SJSA1 (cell line): ENCODE data around the gene PPP2R3B. TPM values are rescaled to one million over a fixed set of nuclear protein-coding genes. Genes with fewer than 3 reads are reported as not detected.
A peak's percentile ranks its signal among the peaks of the same experiment; 100 is the strongest.
"Not testable (repeated sequence)": the region's sequence is repeated elsewhere in the genome, so short reads cannot be mapped to it uniquely, and the experiment has no call there.

Experiments
- DNase-seq, 2 experiments: peaks; one replicate each; pipeline ENCODE4 v3.0.0-alpha.2; 2015 to 2020; ENCODE audit warnings: low spot score in 2 of 2, low read depth in 1 of 2
- H3K27ac ChIP-seq: fragments of 250-450 bp; sonication (Bioruptor Pico); 2 replicates; pipeline ENCODE4 v1.5.1; 2020; ENCODE audit warnings: mild to moderate bottlenecking, moderate library complexity
- H3K27me3 ChIP-seq: fragments of 250-450 bp; sonication (Bioruptor Pico); replicated peaks from 2 replicates; pipeline ENCODE4 v1.5.1; 2020; ENCODE audit warnings: mild to moderate bottlenecking, moderate library complexity
- H3K36me3 ChIP-seq: fragments of 250-450 bp; sonication (Bioruptor Pico); 2 replicates; pipeline ENCODE4 v1.5.1; 2020; ENCODE audit warnings: mild to moderate bottlenecking
- H3K4me1 ChIP-seq: fragments of 250-450 bp; sonication (Bioruptor Pico); replicated peaks from 2 replicates; pipeline ENCODE4 v1.6.1; 2021; ENCODE audit warnings: mild to moderate bottlenecking
- H3K4me3 ChIP-seq: fragments of 250-450 bp; sonication (Bioruptor Pico); 2 replicates; pipeline ENCODE4 v1.5.1; 2020; ENCODE audit warnings: mild to moderate bottlenecking
- H3K9me3 ChIP-seq: fragments of 250-450 bp; sonication (Bioruptor Pico); replicated peaks from 2 replicates; pipeline ENCODE4 v1.5.1; 2020; ENCODE audit warnings: mild to moderate bottlenecking
- total RNA-seq: library from RNA; depleted of rRNA; stranded (reverse); fragments of >200 nt; shearing (Covaris generic); gene quantifications from 2 replicates; pipeline ENCODE4 v1.2.3, GENCODE V29; 2014

Gene PPP2R3B
- total RNA-seq, 1 experiment from 2014 or later: 23.8 TPM

DNA sequence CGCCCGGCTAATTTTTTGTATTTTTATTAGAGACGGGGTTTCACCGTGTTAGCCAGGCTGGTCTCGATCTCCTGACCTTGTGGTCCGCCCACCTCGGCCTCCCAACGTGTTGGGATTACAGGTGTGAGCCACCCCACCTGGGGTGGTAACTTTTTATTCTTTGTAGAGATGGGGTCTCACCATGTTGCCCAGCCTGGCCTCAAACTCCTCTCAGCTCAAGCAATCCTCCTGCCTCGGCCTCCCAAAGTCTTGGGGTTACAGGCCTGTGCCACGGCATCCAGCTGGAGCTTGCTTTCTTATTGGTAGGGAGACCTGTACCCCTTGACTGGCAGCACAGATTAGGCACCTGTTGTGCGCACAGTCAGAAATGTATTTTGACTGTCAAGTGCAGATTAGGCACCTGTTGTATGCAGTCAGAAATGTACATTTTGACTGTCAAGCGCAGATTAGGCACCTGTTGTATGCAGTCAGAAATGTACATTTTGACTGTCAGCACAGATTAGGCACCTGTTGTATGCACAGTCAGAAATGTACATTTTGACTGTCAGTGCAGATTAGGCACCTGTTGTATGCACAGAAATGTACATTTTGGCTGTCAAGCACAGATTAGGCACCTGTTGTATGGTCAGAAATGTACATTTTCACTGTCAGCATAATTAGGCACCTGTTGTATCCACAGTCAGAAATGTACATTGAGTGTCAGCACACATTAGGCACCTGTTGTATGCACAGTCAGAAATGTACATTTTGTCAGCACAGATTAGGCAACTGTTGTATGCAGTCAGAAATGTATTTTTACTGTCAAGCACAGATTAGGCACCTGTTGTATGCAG, 80.7 kb downstream of the PPP2R3B start:
- H3K9me3 ChIP-seq, H3K4me1 ChIP-seq, H3K4me3 ChIP-seq, H3K27me3 ChIP-seq, H3K27ac ChIP-seq: not testable (repeated sequence)
- peaks cover 52% of the 10 kb centered on the region for H3K36me3 ChIP-seq
- peak in 1 of 2 experiments; percentile 40 for DNase-seq

DNA sequence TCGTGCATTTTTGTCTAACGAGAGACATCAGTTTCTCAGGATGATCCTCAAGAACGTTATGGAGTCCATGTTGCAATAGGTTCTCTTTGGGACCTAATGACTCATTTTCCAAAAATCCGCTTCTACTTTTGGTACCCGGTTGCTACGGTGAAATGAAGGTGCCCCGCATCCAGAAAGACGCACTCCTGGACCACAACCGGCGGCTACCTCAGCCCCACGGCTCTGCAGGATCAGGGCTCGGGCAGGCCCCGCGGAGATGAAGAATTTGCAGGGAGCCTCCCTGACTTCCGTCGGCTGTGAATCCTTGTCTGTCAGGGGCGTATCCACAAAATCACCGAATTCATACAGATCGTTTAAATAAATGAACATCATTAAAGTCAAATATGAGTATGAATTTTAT, 83.7 kb downstream of the PPP2R3B start:
- Histone ChIP-seq H3K27me3 (no peaks in the 10 kb centered on the region), H3K4me1 (no peaks in the 10 kb centered on the region), H3K9me3 (no peaks in the 10 kb centered on the region), H3K4me3 (no peak overlapping the region), H3K27ac (no peak overlapping the region), H3K36me3 (peaks cover 60% of the 10 kb centered on the region)
- DNase-seq: no peak

DNA sequence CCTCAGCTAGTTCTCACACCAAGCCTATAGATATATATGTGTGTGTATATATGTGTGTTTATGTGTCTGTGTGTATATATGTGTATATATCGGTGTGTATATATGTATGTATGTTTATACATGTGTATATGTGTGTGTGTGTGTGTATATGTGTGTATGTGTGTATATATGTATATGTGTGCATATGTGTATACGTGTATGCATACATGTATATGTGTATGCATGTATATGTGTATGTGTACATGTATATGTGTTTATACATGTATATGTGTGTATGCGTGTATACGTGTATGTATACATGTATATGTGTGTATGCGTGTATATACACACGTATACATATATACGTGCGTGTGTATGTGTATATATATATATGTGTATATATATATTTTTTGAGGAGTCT, 86.4 kb downstream of the PPP2R3B start:
- Histone ChIP-seq H3K4me3 (no peak overlapping the region), H3K9me3 (no peaks in the 10 kb centered on the region), H3K27me3 (no peaks in the 10 kb centered on the region), H3K36me3 (peaks cover 54% of the 10 kb centered on the region), H3K27ac (no peak overlapping the region), H3K4me1 (no peaks in the 10 kb centered on the region)
- DNase-seq: no peak

DNA sequence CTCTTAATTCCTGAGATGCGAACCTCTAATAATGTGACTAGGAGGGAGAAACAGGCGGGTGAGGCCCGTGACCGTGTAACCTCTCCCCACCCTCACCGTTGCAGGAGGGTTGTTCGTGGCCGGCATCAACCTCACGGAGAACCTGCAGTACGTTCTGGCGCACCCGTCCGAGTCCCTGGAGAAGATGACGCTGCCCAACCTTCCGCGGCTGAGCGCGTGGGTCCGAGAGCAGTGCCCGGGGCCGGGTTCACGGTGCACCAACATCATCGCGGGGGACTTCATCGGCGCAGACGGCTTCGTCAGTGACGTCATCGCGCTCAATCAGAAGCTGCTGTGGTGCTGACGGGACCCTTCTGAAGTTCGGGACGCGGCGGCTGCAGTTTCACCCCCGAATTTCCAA, 87.7 kb downstream of the PPP2R3B start:
- Histone ChIP-seq H3K4me3 (no peak overlapping the region), H3K9me3 (no peaks in the 10 kb centered on the region), H3K36me3 (peaks cover 54% of the 10 kb centered on the region)

DNA sequence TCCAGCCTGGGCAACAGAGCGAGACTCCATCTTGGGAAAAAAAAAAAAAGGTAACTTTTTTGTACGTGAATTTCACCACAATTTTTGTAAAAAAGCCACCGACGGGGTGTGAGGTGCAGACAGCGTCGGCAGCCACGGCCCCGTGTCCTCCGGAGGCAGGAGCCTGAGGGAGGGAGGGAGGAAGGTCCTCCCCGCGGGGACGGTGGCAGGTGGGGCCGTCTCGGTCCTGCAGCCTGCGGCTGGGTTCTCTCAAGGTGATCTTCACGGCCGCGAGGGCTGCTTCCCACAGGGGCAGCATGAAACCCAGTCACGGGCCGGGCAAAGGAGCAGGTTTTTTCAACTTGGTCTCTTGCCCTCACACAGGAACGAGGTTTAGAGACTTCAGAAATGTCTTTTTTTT, 91.6 kb downstream of the PPP2R3B start:
- no peaks in the 10 kb centered on the region for H3K4me1 ChIP-seq
- H3K27me3 ChIP-seq: no peaks in the 10 kb centered on the region
- no peak overlapping the region for H3K4me3 ChIP-seq
- DNase-seq: peak in 1 of 2 experiments; percentile 17
- no peaks in the 10 kb centered on the region; the same call in 1 of the 2 replicates for H3K9me3 ChIP-seq
- peaks cover 53% of the 10 kb centered on the region for H3K36me3 ChIP-seq
- no peak overlapping the region for H3K27ac ChIP-seq

More for the DNA sequence above, 87.7 kb downstream of the PPP2R3B start:
- no peaks in the 10 kb centered on the region for H3K4me1 ChIP-seq
- no peaks in the 10 kb centered on the region for H3K27me3 ChIP-seq
- DNase-seq: no peak
- no peak overlapping the region for H3K27ac ChIP-seq

DNA sequence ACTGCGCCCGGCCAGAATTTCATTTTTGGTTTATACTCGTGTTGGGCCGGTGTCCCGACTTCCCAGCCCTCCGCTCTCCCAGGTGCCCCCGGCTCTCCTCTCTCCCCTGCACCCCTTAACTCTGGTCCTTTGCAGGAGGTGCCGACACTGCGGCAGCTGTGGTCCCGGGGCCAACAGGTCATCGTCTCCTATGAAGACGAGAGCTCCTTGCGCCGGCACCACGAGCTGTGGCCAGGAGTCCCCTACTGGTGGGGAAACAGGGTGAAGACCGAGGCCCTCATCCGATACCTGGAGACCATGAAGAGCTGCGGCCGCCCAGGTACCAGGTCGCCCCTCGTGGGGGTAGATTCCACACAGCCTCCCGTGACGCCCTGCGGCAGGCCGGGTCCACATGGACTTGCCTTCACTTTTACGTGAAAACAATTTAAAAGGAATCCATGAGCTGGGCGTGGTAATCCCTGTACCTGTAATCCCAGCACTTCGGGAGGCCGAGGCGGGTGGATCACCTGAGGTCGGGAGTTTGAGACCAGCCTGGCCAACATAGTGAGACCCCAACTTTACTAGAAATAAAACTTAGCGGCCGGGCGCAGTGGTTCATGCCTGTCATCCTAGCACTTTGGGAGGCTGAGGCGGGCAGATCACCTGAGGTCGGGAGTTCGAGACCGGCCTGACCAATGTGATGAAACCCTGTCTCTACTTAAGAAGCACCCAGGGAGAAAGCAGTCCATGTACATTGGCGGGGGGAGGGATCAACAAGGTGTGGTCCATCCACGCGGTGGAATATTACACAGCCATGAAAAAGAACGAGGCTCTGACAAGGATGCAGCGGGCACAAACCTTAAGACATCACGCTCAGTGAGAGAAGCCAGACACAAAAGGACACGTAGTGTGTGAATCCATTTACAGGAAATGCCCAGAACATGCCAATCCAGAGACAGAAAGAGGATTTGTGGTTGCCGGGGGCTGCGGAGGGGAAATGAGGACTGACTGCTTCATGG, 93.5 kb downstream of the PPP2R3B start:
- H3K27ac ChIP-seq: no peak overlapping the region
- no peaks in the 10 kb centered on the region for H3K4me1 ChIP-seq
- no peaks in the 10 kb centered on the region for H3K27me3 ChIP-seq
- peak in 1 of 2 experiments; percentile 27 for DNase-seq
- H3K4me3 ChIP-seq: no peak overlapping the region
- no peaks in the 10 kb centered on the region; the same call in 1 of the 2 replicates for H3K9me3 ChIP-seq
- H3K36me3 ChIP-seq: peaks cover 57% of the 10 kb centered on the region

DNA sequence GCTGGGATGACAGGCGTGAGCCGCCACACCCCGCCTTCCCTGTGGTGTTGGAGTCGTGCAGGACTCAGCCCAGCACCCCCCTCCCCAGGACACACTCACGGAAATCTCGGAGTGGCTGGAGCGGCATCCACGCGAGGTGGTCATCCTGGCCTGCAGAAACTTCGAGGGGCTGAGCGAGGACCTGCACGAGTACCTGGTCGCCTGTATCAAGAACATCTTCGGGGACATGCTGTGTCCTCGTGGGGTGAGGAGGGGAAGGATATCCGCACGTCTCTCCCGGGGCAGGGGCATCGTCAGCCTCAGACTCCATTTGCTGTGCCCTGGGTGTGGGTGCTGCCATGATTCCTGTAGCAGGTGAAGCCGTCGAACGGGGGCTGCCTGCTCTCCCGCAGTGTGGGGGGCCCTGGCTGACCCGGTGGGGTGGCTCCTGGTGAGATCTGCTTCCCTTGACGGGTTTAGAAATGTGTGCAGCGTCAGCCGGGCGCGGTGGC, 95.3 kb downstream of the PPP2R3B start:
- Histone ChIP-seq H3K27ac (no peak overlapping the region), H3K36me3 (peaks cover 62% of the 10 kb centered on the region), H3K27me3 (no peaks in the 10 kb centered on the region), H3K4me1 (no peaks in the 10 kb centered on the region), H3K4me3 (no peak overlapping the region), H3K9me3 (no peaks in the 10 kb centered on the region; the same call in 1 of the 2 replicates)
- DNase-seq: peak in 1 of 2 experiments; percentile 35

DNA sequence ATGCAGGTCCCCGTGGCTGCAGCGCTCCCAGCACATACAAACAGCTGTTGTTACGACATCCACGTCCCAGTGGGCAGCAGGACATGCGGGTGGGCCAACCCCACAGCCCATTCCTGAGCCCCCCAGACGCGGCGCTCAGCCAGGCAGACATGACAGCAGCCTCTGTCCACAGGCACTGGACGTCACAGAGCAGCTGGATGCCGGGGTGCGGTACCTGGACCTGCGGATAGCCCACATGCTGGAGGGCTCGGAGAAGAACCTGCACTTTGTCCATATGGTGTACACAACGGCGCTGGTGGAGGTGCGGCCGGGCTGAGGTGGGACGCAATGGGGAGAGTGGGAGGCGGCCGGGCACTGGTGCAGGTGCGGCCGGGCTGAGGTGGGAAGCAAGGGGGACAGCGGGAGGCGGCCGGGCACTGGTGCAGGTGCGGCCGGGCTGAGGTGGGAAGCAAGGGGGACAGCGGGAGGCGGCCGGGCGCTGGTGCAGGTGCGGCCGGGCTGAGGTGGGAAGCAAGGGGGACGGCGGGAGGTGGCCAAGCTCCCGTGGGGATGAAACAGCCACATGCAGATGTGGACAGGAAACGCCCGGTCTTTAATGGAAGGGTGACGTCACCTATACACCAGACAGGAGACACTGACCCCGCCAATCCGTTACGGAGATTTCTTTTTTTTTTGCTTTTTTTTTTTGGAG, 96.1 kb downstream of the PPP2R3B start:
- DNase-seq: peak in 1 of 2 experiments; percentile 14

DNA sequence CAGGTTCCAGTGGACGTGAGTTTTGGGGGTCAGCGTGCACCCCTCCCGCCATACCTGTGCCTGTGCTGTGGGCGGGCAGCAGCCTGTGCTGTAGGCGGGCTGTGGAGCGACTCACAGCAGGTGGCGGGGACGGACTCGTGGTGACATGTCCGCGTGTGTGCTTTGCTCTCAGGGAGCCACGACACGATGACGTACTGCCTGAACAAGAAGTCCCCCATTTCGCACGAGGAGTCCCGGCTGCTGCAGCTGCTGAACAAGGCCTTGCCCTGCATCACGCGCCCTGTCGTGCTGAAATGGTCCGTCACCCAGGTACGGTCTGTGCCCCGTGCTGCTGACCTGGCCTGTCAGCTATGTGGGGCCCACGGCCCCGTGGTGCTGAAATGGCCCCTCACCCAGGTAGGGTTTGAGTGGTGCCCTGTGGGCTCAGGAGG, 98.1 kb downstream of the PPP2R3B start:
- Histone ChIP-seq H3K27ac (no peak overlapping the region), H3K4me1 (no peaks in the 10 kb centered on the region), H3K4me3 (no peak overlapping the region), H3K27me3 (no peaks in the 10 kb centered on the region), H3K9me3 (no peaks in the 10 kb centered on the region; the same call in 1 of the 2 replicates), H3K36me3 (peaks cover 63% of the 10 kb centered on the region)
- DNase-seq: peak in 1 of 2 experiments; percentile 22

More for the DNA sequence above, 96.1 kb downstream of the PPP2R3B start:
- peaks cover 57% of the 10 kb centered on the region for H3K36me3 ChIP-seq
- H3K4me1 ChIP-seq: no peaks in the 10 kb centered on the region
- no peaks in the 10 kb centered on the region; the same call in 1 of the 2 replicates for H3K9me3 ChIP-seq
- H3K27me3 ChIP-seq: no peaks in the 10 kb centered on the region
- no peak overlapping the region for H3K4me3 ChIP-seq
- no peak overlapping the region for H3K27ac ChIP-seq

DNA sequence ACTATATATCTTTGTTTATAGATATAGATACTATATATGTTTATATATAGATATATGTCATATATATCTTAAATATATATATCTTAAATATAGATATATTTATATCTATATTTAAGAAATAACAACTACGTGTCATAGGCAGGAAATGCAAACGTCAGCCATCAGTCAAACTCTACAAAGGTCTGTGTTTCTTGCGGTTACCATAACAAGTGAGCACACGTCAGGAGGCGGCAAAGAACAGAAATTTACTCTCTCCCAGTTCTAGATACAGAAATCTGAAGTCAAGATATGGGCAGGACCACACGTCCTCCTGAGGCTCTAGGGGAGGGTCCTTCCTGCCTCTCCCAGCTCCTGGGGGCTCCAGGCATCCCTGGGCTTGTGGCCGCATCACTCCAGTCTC, 99.0 kb downstream of the PPP2R3B start:
- no peak overlapping the region for H3K27ac ChIP-seq
- no peaks in the 10 kb centered on the region for H3K4me1 ChIP-seq
- peaks cover 54% of the 10 kb centered on the region for H3K36me3 ChIP-seq
- H3K4me3 ChIP-seq: no peak overlapping the region
- no peaks in the 10 kb centered on the region for H3K27me3 ChIP-seq
- no peak for DNase-seq
- H3K9me3 ChIP-seq: no peaks in the 10 kb centered on the region

DNA sequence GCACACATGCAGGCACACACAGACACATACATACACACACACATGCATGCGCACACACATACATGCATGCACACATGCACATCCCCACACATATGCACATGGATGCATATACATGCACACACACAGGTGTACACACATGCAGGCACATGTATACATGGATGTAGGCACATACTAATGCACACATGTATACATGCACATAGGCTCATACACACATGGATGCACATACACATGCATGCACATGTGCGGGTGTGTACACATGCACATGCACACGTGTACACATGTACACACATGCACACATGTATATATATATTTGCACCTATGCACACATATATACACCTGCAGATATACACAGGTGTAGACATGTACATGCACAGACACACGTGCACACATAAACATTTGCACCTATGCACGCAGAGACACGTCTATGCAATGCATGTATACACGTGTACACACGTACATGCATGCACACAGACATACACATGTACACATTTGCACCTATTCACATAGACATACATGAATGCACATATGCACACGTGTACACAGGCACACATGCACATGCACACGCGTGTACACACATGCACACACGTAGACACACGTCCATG, 101.5 kb downstream of the PPP2R3B start:
- Histone ChIP-seq H3K4me1 (0 out of 2 replicates have a peak, but pooled peaks cover 5% of the 10 kb centered on the region), H3K4me3 (no peak overlapping the region), H3K27me3 (no peaks in the 10 kb centered on the region), H3K27ac (no peak overlapping the region), H3K9me3 (no peaks in the 10 kb centered on the region), H3K36me3 (peaks cover 39% of the 10 kb centered on the region)
- no peak for DNase-seq
